Suprapubic skin (tissue), 4 donors: ENCODE measurements around the gene HOXB7. TPM values are rescaled to one million over a fixed set of nuclear protein-coding genes. Genes with fewer than 3 reads are reported as not detected.
A peak's percentile ranks its signal among the peaks of the same experiment; 100 is the strongest.

Experiments used
- DNase-seq, 2 donors: peaks; one replicate each; pipeline ENCODE4 v3.0.0-alpha.2; 2019; ENCODE audit warnings: low spot score in 2 of 2
- H3K27ac ChIP-seq: fragments of 200-600 bp; sonication (generic); one replicate; pipeline ENCODE4 v1.5.1; 2019
- H3K27me3 ChIP-seq: fragments of 200-600 bp; sonication (generic); one replicate; pipeline ENCODE4 v1.5.1; 2019
- H3K36me3 ChIP-seq: fragments of 200-600 bp; sonication (generic); one replicate; pipeline ENCODE4 v1.5.1; 2019
- H3K4me1 ChIP-seq: fragments of 200-600 bp; sonication (generic); one replicate; pipeline ENCODE4 v1.5.1; 2019
- H3K4me3 ChIP-seq: fragments of 200-600 bp; sonication (generic); one replicate; pipeline ENCODE4 v1.5.1; 2019; ENCODE audit warnings: mild to moderate bottlenecking
- H3K9me3 ChIP-seq: fragments of 200-600 bp; sonication (generic); one replicate; pipeline ENCODE4 v1.5.1; 2019
- EP300 ChIP-seq: sonication (generic); formaldehyde crosslinking; IDR thresholded peaks from one replicate; pipeline ENCODE4 v1.6.1; 2017; ENCODE audit warnings: antibody characterized with exemption
- POLR2A ChIP-seq, 2 donors: fragments of 450-650 bp; IDR thresholded peaks; one replicate each; pipeline ENCODE4 v1.6.1; 2017; ENCODE audit warnings: antibody characterized with exemption in 2 of 2, mild to moderate bottlenecking in 2 of 2, moderate library complexity in 2 of 2
- POLR2AphosphoS5 ChIP-seq, 3 donors: sonication (generic); formaldehyde crosslinking; IDR thresholded peaks; one replicate each; pipeline ENCODE4 v1.6.1; 2017; ENCODE audit warnings: antibody characterized with exemption in 3 of 3
- WGBS: methylation state at CpG from one replicate; pipeline ENCODE4 v1.1.5; 2018; 5-methylcytosine and 5-hydroxymethylcytosine counted together
- total RNA-seq, 4 donors: library from RNA; depleted of rRNA; stranded (reverse); fragments of >200 nt; gene quantifications; one replicate each; pipeline ENCODE4 v1.1.0, GENCODE V29; 2016
- TF ChIP-seq, protein P1 (sequence below), 2 donors: fragments of 200-600 bp in 1 of 2; fragments of 450-650 bp in 1 of 2; sonication (generic) in 1 of 2; IDR thresholded peaks; one replicate each; pipeline ENCODE4 v1.5.1; 2016 to 2019; ENCODE audit warnings: antibody characterized with exemption in 2 of 2, mild to moderate bottlenecking in 1 of 2, moderate library complexity in 1 of 2

Gene HOXB7
- 1 to 10 TPM in 3 of 4 donors, under 1 TPM in 1; 0.95 to 3.6 (median 2.4) TPM for total RNA-seq

DNA sequence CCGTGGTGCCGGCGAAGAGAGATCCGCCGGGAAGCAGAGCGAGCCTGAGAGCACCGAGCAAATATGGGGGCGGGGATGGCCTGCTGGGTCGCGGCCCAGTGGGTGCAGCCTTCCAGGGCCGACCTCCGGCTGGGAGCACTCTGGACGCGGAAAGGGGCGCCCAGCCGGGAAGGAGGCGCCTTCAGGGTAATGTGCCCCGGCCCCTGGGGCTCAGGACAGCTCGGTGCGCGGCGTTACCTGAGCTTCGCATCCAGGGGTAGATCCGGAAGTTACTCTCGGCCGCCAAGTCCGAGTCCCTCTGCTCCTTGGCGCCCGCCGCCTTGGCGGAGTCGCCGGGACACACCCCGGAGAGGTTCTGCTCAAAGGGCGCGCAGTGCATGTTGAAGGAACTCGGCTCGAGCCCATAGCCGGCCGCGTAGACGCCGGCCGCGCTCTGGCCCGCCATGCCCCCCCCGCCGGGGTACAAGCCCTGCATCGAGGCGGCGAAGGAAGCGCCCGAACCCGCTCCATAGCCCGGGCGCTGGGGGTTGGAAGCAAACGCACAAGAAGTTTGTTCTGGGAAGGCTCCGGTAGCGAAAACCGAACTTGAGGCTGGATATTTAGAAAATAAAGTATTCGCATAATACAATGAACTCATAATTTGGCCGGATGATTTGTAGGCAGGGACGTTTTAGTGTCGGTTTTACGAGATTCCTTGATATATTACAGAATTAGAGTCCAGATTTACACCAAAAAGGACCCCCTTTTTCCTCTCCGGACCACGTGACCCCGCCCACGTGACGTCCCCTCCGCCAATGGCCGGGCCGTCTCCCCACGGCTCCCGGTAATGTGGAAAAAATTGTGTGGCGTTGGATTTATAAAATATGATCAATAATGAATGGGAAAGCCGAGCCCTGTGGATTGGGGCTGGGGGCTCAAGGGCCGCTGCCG lies at the start of gene HOXB7:
Gene HOXB7 (minus strand): TSS at position 736 of the 930 bp plus-strand sequence. CDS start 99 bp downstream, at position 637.
- Histone ChIP-seq H3K27me3 (peaks cover 55% of the 10 kb centered on the region), H3K4me1 (peaks cover 60% of the 10 kb centered on the region), H3K4me3 (peak within 1 kb of the TSS; percentile 88), H3K27ac (peak within 1 kb of the TSS; percentile 88), H3K36me3 (no peaks in the 10 kb centered on the region), H3K9me3 (no peaks in the 10 kb centered on the region)
- DNase-seq, result peak; percentile 91 to 92
- no peak for TF ChIP-seq EP300
- 2% methylated on average over 48 of the region's 79 CpGs for WGBS

DNA sequence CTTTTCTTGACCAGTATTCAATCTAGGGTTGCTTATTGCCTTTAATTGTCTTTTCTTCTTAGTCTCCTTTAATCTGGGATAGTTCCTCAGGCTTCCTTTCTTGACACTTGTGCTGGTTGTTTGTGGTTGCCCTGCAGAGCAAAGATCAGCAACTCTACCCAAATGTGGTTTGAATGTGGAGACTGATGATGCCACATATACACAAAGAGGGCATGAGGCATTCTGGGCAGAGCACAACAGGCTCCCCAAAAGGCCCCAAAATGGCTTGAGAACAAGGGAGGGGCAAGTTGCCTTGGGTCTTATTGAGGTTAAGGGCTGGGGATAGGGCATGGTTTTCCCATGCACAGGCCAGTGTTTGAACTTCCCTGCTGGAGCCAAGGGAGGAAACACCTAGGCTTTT lies 45.1 kb upstream of the HOXB7 start:
- Histone ChIP-seq H3K27ac (no peak overlapping the region), H3K4me1 (no peaks in the 10 kb centered on the region), H3K9me3 (no peaks in the 10 kb centered on the region), H3K4me3 (no peak overlapping the region), H3K36me3 (no peaks in the 10 kb centered on the region), H3K27me3 (peaks cover 22% of the 10 kb centered on the region)
- no peak for DNase-seq
- TF ChIP-seq POLR2A (IDR thresholded peaks at IDR 0.05), result no peak
- TF ChIP-seq, protein P1, sequence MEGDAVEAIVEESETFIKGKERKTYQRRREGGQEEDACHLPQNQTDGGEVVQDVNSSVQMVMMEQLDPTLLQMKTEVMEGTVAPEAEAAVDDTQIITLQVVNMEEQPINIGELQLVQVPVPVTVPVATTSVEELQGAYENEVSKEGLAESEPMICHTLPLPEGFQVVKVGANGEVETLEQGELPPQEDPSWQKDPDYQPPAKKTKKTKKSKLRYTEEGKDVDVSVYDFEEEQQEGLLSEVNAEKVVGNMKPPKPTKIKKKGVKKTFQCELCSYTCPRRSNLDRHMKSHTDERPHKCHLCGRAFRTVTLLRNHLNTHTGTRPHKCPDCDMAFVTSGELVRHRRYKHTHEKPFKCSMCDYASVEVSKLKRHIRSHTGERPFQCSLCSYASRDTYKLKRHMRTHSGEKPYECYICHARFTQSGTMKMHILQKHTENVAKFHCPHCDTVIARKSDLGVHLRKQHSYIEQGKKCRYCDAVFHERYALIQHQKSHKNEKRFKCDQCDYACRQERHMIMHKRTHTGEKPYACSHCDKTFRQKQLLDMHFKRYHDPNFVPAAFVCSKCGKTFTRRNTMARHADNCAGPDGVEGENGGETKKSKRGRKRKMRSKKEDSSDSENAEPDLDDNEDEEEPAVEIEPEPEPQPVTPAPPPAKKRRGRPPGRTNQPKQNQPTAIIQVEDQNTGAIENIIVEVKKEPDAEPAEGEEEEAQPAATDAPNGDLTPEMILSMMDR (IDR thresholded peaks at IDR 0.05), result no peak
- TF ChIP-seq POLR2AphosphoS5 (IDR thresholded peaks at IDR 0.05), result no peak
- TF ChIP-seq EP300, result no peak

DNA sequence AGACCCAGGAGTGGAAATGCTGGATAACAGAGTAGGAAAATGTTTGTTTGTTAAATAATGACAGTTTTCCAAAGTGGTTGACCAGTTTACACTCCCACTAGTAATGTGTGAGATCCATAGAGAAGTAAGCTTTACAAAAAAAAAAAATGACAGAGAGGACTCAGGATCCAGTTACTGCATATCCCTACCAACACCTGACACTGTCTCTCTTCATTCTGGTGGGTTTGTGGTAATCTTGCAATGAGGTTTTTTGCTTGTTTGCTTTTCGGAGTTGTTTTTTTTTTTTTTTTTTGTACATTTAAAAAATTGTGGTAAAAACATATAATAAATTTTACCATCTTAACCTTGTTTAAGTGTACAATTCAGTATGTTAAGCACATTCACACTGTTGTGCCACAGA lies 38.9 kb upstream of the HOXB7 start:
- no peak overlapping the region for H3K4me3 ChIP-seq
- no peaks in the 10 kb centered on the region for H3K9me3 ChIP-seq
- no peak for DNase-seq
- 86% methylated on average over 1 of the region's 1 CpG for WGBS
- no peak overlapping the region for H3K27ac ChIP-seq
- no peak for TF ChIP-seq EP300
- no peak for TF ChIP-seq POLR2AphosphoS5 (IDR thresholded peaks at IDR 0.05)
- no peak for TF ChIP-seq POLR2A (IDR thresholded peaks at IDR 0.05)
- TF ChIP-seq, protein P1 (IDR thresholded peaks at IDR 0.05), result no peak
- H3K36me3 ChIP-seq, result no peaks in the 10 kb centered on the region
- H3K4me1 ChIP-seq, result peaks cover 18% of the 10 kb centered on the region
- peaks cover 71% of the 10 kb centered on the region for H3K27me3 ChIP-seq

DNA sequence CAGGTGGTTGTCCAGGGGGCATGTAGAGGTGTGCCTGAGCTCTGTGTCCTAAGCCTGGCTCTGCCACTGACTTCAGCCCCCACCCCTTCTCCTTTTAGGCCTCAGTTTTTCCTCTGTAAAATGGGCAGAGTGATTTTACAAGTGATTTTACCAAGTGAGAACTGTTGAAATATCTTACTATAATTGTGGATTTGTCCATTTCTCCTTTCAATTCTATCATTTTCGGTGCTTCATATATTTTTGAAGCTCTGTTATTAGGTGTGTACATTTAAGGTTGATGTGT lies 37.1 kb upstream of the HOXB7 start:
- H3K27ac ChIP-seq, result no peak overlapping the region
- H3K9me3 ChIP-seq, result no peaks in the 10 kb centered on the region
- TF ChIP-seq, protein P1 (IDR thresholded peaks at IDR 0.05), result no peak
- no peak for TF ChIP-seq EP300
- peak overlapping the region; percentile 44 for H3K4me3 ChIP-seq
- DNase-seq, result no peak
- H3K36me3 ChIP-seq, result no peaks in the 10 kb centered on the region
- WGBS, result 58% methylated on average over 1 of the region's 1 CpG
- peaks cover 86% of the 10 kb centered on the region for H3K27me3 ChIP-seq
- H3K4me1 ChIP-seq, result peaks cover 18% of the 10 kb centered on the region

DNA sequence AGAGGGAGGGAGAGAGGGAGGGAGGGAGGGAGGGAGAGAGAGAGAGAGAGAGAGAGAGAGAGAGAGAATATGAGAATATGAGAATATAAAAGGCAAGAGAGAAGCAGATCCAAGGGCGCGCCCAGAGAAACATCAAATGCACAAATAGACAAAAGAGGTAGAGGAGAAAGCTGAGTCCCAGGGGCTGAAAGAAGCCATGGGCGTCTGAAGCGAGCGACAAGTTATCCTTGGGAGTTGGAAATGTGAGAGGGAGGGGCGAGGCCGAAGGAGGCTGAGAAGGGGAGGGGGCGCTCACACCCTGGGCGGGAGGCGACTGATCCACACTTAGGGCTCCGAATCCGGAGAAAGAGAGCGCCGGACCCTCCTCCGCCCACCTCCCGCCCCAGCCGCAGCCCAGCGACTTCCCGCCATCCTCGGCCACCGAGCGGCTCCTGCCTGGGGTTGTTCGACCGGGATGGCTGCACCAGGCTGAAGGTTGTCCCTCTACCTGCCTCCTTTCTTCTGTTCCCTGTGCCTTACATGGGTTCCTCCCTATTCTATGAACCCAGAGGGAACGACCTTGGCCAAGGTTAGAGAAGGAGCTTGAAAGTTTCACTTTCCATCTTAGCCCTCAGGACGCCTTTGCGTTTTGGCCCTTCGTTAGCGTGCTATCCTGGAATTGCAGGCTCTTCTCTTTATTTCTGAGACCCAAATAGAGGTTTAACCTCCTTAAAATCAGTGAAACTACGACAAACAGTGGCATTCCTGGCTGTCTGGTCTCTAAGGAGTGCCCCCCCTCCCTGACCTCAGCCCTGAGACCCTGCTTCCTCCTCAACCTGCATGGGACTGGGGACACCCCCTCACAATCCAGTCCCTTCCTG lies 36.5 kb upstream of the HOXB7 start:
- Histone ChIP-seq H3K9me3 (no peaks in the 10 kb centered on the region), H3K27me3 (peaks cover 91% of the 10 kb centered on the region), H3K27ac (no peak overlapping the region), H3K4me1 (peaks cover 18% of the 10 kb centered on the region), H3K36me3 (no peaks in the 10 kb centered on the region), H3K4me3 (peak overlapping the region; percentile 44)
- 2% methylated on average over 25 of the region's 30 CpGs for WGBS
- no peak for TF ChIP-seq EP300
- TF ChIP-seq POLR2AphosphoS5 (IDR thresholded peaks at IDR 0.05), result no peak
- TF ChIP-seq, protein P1 (IDR thresholded peaks at IDR 0.05), result no peak
- TF ChIP-seq POLR2A (IDR thresholded peaks at IDR 0.05), result no peak
- DNase-seq, result no peak
